Astrocyte (in vitro differentiated cells and primary cell): ENCODE data around the gene LGMN.

Experiments
- EZH2 ChIP-seq: IDR thresholded peaks from 2 replicates; pipeline ENCODE4 v1.6.1; 2012; ENCODE audit warnings: mild to moderate bottlenecking, low read length, inconsistent platforms; ENCODE audit not compliant: insufficient read depth
- TF ChIP-seq, protein P1 (sequence below): IDR thresholded peaks from 2 replicates; pipeline ENCODE4 v1.5.1; 2011; ENCODE audit warnings: low read depth, mild to moderate bottlenecking, inconsistent platforms, low read length, moderate library complexity; ENCODE audit not compliant: insufficient read depth

DNA sequence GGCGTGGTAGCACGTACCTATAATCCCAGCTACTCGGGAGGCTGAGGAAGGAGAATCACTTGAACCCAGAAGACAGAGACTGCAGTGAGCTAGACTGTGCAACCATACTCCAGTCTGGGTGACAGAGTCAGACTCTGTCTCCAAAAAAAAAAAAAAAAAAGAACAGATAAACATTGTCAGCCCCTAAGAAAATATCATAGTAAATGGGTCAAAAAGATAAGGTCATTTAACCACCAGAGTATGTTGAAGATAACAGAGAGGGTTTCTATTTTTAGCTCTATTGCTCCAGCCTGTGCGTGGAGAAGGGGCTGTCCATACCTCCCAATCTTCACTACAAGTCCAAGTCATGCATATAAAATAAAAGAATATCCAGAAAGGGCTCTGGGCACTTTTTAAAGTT lies 15.4 kb downstream of the LGMN start:
- TF ChIP-seq, protein P1, sequence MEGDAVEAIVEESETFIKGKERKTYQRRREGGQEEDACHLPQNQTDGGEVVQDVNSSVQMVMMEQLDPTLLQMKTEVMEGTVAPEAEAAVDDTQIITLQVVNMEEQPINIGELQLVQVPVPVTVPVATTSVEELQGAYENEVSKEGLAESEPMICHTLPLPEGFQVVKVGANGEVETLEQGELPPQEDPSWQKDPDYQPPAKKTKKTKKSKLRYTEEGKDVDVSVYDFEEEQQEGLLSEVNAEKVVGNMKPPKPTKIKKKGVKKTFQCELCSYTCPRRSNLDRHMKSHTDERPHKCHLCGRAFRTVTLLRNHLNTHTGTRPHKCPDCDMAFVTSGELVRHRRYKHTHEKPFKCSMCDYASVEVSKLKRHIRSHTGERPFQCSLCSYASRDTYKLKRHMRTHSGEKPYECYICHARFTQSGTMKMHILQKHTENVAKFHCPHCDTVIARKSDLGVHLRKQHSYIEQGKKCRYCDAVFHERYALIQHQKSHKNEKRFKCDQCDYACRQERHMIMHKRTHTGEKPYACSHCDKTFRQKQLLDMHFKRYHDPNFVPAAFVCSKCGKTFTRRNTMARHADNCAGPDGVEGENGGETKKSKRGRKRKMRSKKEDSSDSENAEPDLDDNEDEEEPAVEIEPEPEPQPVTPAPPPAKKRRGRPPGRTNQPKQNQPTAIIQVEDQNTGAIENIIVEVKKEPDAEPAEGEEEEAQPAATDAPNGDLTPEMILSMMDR: no peak
- TF ChIP-seq EZH2: no peak
